ENCODE measurements around the gene ERC1.

- TF ChIP-seq POLR2A (IDR thresholded peaks at IDR 0.05; ENCODE audit: low read depth, low read length) (no peak), TAF1 (IDR thresholded peaks at IDR 0.05; ENCODE audit: low read depth, low read length) (no peak), POLR2AphosphoS5 (IDR thresholded peaks at IDR 0.05; ENCODE audit: low read depth, low read length) (no peak), SPI1 (IDR thresholded peaks at IDR 0.05; ENCODE audit: low read depth, low read length) (no peak), PAX5 (IDR thresholded peaks at IDR 0.05; ENCODE audit: insufficient read depth, low read length, severe bottlenecking) (no peak)
These were observed 501.1 kb downstream of the ERC1 start for GRCh38 chr12:1491983-1492697.
